HG03342 (cell line): Measurements from ENCODE around the gene KANSL1.

ENCODE experiments used
- ATAC-seq: cut with Tn5 transposase; IDR thresholded peaks from one replicate; pipeline ENCODE4 v1.9.1; 2021; ENCODE audit warnings: mild to moderate bottlenecking, moderate library complexity; ENCODE audit not compliant: unreplicated experiment

KANSL1 gene

GRCh38 chr17:46169913-46170638 lies 23.2 kb downstream of the KANSL1 start:
- no peak for ATAC-seq

- no peak for ATAC-seq
Measured at GRCh38 chr17:46167826-46168569, 25.2 kb downstream of the KANSL1 start.

- no peak for ATAC-seq
Measured at GRCh38 chr17:46167267-46167666, 26.0 kb downstream of the KANSL1 start.

GRCh38 chr17:46166692-46167249 lies 26.5 kb downstream of the KANSL1 start:
- no peak for ATAC-seq

- ATAC-seq: no peak
Measured at GRCh38 chr17:46163929-46164594, 29.2 kb downstream of the KANSL1 start.

GRCh38 chr17:46163316-46163715 lies 29.9 kb downstream of the KANSL1 start:
- ATAC-seq: no peak

- no peak for ATAC-seq
Measured at GRCh38 chr17:46162866-46163265, 30.4 kb downstream of the KANSL1 start.

- ATAC-seq: no peak
Measured at GRCh38 chr17:46160169-46160568, 33.1 kb downstream of the KANSL1 start.

- no peak for ATAC-seq
Measured at GRCh38 chr17:46159686-46160085, 33.5 kb downstream of the KANSL1 start.

- no peak for ATAC-seq
Measured at GRCh38 chr17:46158323-46159296, 34.6 kb downstream of the KANSL1 start.

- no peak for ATAC-seq
Measured at GRCh38 chr17:46157443-46158062, 35.7 kb downstream of the KANSL1 start.

GRCh38 chr17:46154151-46154816 lies 38.9 kb downstream of the KANSL1 start:
- ATAC-seq: no peak

- ATAC-seq: no peak
Measured at GRCh38 chr17:46152423-46152822, 40.8 kb downstream of the KANSL1 start.

- no peak for ATAC-seq
Measured at GRCh38 chr17:46151762-46152161, 41.5 kb downstream of the KANSL1 start.

- ATAC-seq: no peak
Measured at GRCh38 chr17:46150216-46150963, 42.8 kb downstream of the KANSL1 start.

- no peak for ATAC-seq
Measured at GRCh38 chr17:46148247-46148646, 45.0 kb downstream of the KANSL1 start.

GRCh38 chr17:46147296-46147695 lies 45.9 kb downstream of the KANSL1 start:
- no peak for ATAC-seq

GRCh38 chr17:46144246-46144645 lies 49.0 kb downstream of the KANSL1 start:
- ATAC-seq: no peak

- ATAC-seq: no peak
Measured at GRCh38 chr17:46143827-46144236, 49.4 kb downstream of the KANSL1 start.
